ENCODE results near the gene ISOC2. TPM values are rescaled to one million over a fixed set of nuclear protein-coding genes. Genes with fewer than 3 reads are reported as not detected.
A peak's percentile ranks its signal among the peaks of the same experiment; 100 is the strongest.

Gene ISOC2
- total RNA-seq, 2 experiments from 2014 or later = 29.0 to 29.3 TPM

DNA sequence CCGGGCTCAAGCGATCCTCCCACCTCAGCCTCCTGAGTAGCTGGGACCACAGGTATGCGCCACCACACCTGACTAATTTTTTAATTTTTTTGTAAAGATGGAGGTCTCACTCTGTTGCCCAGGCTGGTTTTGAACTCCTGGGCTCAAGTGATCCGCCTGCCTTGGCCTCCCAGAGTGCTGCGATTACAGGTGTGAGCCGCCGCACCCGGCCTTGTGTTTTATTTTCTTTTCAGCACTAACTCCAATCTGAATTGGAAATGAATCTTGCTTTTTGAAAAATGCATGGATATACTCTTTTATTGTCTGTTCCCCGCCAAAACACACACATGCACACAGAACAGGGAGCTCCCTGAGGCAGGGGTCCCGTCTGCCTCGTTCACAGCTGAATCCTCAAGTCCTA, 1.3 kb upstream of the ISOC2 start:
- no peak for DNase-seq
- no peak for ATAC-seq
- intact Hi-C loops (cut with micrococcal nuclease) = no loop called here
- H3K36me3 Mint-ChIP-seq (ENCODE audit: low read depth) = no peaks in the 10 kb centered on the region
- ChIA-PET CTCF (interaction anchor here (1.4 to 2.4 kb wide), 2 partner anchors 41 to 302 kb away, joined by 3 to 11 read pairs; no protein-coding TSS in a partner anchor), POLR2A (interaction anchor here (1.5 kb wide), 1 partner anchor 39 kb away, joined by 3 read pairs; no protein-coding TSS in a partner anchor)
- peak overlapping the region; percentile 86 for H3K4me3 Mint-ChIP-seq
- peaks cover 18% of the 10 kb centered on the region for H3K4me1 Mint-ChIP-seq (ENCODE audit: low read depth)
- H3K27ac Mint-ChIP-seq = no peak overlapping the region
- H3K27me3 Mint-ChIP-seq = no peaks in the 10 kb centered on the region
- TF ChIP-seq, protein P1, sequence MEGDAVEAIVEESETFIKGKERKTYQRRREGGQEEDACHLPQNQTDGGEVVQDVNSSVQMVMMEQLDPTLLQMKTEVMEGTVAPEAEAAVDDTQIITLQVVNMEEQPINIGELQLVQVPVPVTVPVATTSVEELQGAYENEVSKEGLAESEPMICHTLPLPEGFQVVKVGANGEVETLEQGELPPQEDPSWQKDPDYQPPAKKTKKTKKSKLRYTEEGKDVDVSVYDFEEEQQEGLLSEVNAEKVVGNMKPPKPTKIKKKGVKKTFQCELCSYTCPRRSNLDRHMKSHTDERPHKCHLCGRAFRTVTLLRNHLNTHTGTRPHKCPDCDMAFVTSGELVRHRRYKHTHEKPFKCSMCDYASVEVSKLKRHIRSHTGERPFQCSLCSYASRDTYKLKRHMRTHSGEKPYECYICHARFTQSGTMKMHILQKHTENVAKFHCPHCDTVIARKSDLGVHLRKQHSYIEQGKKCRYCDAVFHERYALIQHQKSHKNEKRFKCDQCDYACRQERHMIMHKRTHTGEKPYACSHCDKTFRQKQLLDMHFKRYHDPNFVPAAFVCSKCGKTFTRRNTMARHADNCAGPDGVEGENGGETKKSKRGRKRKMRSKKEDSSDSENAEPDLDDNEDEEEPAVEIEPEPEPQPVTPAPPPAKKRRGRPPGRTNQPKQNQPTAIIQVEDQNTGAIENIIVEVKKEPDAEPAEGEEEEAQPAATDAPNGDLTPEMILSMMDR (IDR thresholded peaks at IDR 0.05) = no peak
- no peaks in the 10 kb centered on the region for H3K9me3 Mint-ChIP-seq

DNA sequence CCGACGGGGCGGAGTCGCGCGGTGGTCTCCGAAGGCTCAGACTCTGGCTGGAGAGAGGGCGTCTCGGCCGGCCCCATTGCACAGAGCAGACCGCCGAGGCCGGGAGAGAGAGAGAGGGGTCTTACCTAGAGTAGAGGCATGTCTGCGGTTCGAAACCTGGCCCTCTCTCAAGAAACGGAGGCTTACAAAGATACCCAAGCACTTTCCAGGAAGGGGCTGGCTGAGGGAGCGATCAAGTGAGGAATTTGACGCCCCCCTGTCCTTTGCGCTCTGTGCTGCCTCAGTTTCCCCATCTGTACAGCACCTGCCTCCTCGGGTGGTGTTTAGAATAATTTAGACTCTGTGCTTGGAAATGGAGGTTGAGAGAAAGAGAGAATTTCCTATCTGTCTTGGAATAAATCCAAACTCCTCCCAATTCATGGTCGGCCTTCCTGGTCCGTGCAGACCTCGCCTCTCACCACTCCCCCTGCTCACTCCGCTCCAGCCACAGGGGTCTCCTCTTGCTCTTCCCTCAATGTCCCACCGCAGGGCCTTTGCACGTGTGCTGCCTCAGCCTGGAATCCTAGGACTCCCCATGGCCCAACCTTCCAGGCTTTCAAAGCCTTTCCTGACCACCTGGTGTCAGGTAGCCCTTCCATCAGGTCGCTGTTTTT, 658 bp upstream of the ISOC2 start:
- CTCF ChIA-PET = interaction anchor here (0.9 to 2.4 kb wide), 5 partner anchors 42 to 374 kb away, joined by 3 to 18 read pairs (median 4); no protein-coding TSS in a partner anchor
- H3K4me1 Mint-ChIP-seq (ENCODE audit: low read depth) = peaks cover 15% of the 10 kb centered on the region
- no peak for ATAC-seq
- H3K4me3 Mint-ChIP-seq = peak overlapping the region; percentile 86
- no peak for DNase-seq
- peak overlapping the region; percentile 84 for H3K27ac Mint-ChIP-seq
- H3K36me3 Mint-ChIP-seq (ENCODE audit: low read depth) = no peaks in the 10 kb centered on the region
- H3K27me3 Mint-ChIP-seq = no peaks in the 10 kb centered on the region
- intact Hi-C loops (cut with micrococcal nuclease) = no loop called here
- H3K9me3 Mint-ChIP-seq = no peaks in the 10 kb centered on the region
- TF ChIP-seq, protein P1 (IDR thresholded peaks at IDR 0.05) = no peak
- POLR2A ChIA-PET = interaction anchor here (1.5 kb wide), 1 partner anchor 40 kb away, joined by 3 read pairs; no protein-coding TSS in a partner anchor

DNA sequence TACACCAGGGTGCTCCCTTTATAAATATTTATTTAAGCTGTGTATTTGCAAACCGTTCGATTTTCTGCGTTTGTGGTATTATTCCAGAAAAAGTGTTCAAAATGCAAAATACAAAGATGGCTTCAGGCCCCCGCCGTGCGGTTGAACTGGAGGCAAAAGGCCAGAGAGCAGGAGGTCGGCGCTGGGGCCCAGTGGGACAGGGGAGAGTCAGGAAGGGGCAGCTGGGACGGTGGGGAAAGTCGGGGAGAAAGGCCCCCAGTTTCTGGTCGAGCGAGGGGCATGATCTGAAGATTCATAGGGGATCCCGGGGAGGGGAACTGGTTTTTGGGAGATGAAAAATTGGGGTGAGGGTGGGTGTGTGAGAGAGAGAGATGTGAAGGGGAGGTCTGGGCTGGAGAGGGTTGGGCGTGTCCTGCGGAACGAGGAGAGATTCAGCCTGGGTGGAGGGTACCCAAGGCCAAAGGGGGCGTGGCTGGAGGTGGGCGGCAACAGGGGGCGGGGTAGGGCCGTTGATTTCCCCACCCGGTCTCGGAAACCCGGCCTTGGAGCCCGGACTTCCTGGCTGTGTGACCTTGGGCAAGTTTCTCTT, 678 bp downstream of the ISOC2 start:
- ATAC-seq = no peak
- TF ChIP-seq, protein P1 (IDR thresholded peaks at IDR 0.05) = no peak
- peak; percentile 71 for DNase-seq
- CTCF ChIA-PET = interaction anchor here (1.4 to 3.3 kb wide), 2 partner anchors 44 to 371 kb away, joined by 3 to 18 read pairs; no protein-coding TSS in a partner anchor
- Mint-ChIP-seq H3K27ac (peak overlapping the region; percentile 84), H3K36me3 (ENCODE audit: low read depth) (no peaks in the 10 kb centered on the region), H3K27me3 (no peaks in the 10 kb centered on the region), H3K4me1 (ENCODE audit: low read depth) (peaks cover 15% of the 10 kb centered on the region), H3K4me3 (peak overlapping the region; percentile 86), H3K9me3 (no peaks in the 10 kb centered on the region)
- POLR2A ChIA-PET = no interaction called here
- intact Hi-C loops (cut with micrococcal nuclease) = no loop called here

DNA sequence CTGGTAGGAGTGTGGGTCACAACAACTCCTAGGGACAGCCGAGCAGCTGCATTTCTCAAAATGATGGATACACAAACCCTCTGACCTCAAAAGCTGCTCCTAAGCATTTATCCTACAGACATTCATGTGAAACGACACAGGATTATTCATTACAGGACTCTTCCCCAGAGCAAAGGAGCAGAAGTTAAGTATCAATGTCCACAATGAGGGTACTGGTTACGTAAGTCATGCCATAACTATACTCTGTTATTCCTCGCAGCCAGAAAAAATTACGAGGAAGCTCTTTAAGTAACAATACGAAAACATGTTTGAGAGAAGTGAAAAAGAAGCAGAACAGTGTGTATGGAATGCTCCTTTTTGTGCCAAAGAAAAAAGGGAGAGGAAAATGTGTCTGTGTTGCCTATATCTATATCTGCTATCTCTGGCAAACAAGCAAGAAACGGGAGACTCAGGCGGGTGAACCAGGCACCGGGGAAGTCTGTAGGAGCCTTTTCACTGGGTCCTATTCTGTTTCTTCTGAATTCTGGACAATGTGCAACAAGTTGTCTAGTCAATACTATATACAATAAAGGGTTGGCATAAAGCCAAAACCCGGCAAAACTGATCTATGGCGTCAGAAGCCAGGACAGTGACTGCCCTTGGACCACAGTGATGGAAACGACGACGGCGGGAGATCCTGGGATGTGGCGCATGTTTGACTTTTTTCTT, 1.3 kb downstream of the ISOC2 start:
- Mint-ChIP-seq H3K27me3 (no peaks in the 10 kb centered on the region), H3K4me3 (peak overlapping the region; percentile 86), H3K27ac (peak overlapping the region; percentile 42), H3K9me3 (no peaks in the 10 kb centered on the region), H3K36me3 (ENCODE audit: low read depth) (peaks cover 4% of the 10 kb centered on the region), H3K4me1 (ENCODE audit: low read depth) (peaks cover 15% of the 10 kb centered on the region)
- DNase-seq (no peak), ATAC-seq (no peak)
- POLR2A ChIA-PET = no interaction called here
- CTCF ChIA-PET = interaction anchor here (0.6 to 3.3 kb wide), 5 partner anchors 8 to 370 kb away, joined by 3 to 18 read pairs (median 3); no protein-coding TSS in a partner anchor
- intact Hi-C loops (cut with micrococcal nuclease) = no loop called here
- TF ChIP-seq, protein P1 (IDR thresholded peaks at IDR 0.05) = no peak
